Measurements from ENCODE around the gene FRMD3. TPM values are rescaled to one million over a fixed set of nuclear protein-coding genes. Genes with fewer than 3 reads are reported as not detected.

FRMD3 gene
- total RNA-seq, 1 experiment from 2014 or later, result 14.5 TPM

- Histone ChIP-seq H3K4me1 (ENCODE audit: control insufficient read depth, insufficient read depth, low read length) (peaks cover 33% of the 10 kb centered on the region), H3K27ac (ENCODE audit: low read length) (no peak overlapping the region), H3K36me3 (ENCODE audit: control insufficient read depth, insufficient read depth, low read length) (no peaks in the 10 kb centered on the region), H3K4me3 (ENCODE audit: low read depth in 2 of 2, low read length in 2 of 2) (no peak overlapping the region), H3K27me3 (ENCODE audit: control insufficient read depth, insufficient read depth, low read length) (no peaks in the 10 kb centered on the region), H3K9me3 (ENCODE audit: control insufficient read depth, insufficient read depth, low read depth, low read length) (peaks cover 4% of the 10 kb centered on the region; the same call in 1 of the 2 replicates)
- BruUV-seq (replicated peaks), result no TSS peak
- intact Hi-C loops (cut with micrococcal nuclease; ENCODE audit: unreplicated experiment), result no loop called here
- ChIA-PET POLR2A (no interaction called here), CTCF (no interaction called here)
- in situ Hi-C loops (cut with HindIII; ENCODE audit: low pct_unique_long_range_greater_than_20kb, low sequenced_read_pairs), result no loop called here
- ATAC-seq, result no peak
- TF ChIP-seq TCF7L2 (IDR thresholded peaks at IDR 0.05; ENCODE audit: low read depth, low read length) (no peak), REST (IDR thresholded peaks at IDR 0.05; ENCODE audit: insufficient read depth in 1 of 2, low read depth in 2 of 2, low read length in 1 of 2) (no peak), CTCF (IDR thresholded peaks at IDR 0.05) (no peak), POLR2AphosphoS5 (IDR thresholded peaks at IDR 0.05; ENCODE audit: low read depth, low read length) (no peak), SIN3A (IDR thresholded peaks at IDR 0.05; ENCODE audit: borderline replicate concordance, insufficient read depth, low read depth, low read length) (no peak)
- DNase-seq (ENCODE audit: low read depth, low spot score), result no peak
Measured at GRCh38 chr9:83475741-83476140, 62.5 kb downstream of the FRMD3 start.

GRCh38 chr9:83474631-83475030 lies 63.6 kb downstream of the FRMD3 start:
- no peak for DNase-seq (ENCODE audit: low read depth, low spot score)
- Histone ChIP-seq H3K36me3 (ENCODE audit: control insufficient read depth, insufficient read depth, low read length) (no peaks in the 10 kb centered on the region), H3K27me3 (ENCODE audit: control insufficient read depth, insufficient read depth, low read length) (no peaks in the 10 kb centered on the region), H3K9me3 (ENCODE audit: control insufficient read depth, insufficient read depth, low read depth, low read length) (no peaks in the 10 kb centered on the region), H3K4me3 (ENCODE audit: low read depth in 2 of 2, low read length in 2 of 2) (no peak overlapping the region), H3K4me1 (ENCODE audit: control insufficient read depth, insufficient read depth, low read length) (peaks cover 37% of the 10 kb centered on the region), H3K27ac (ENCODE audit: low read length) (peak overlapping the region; percentile 40; the same call in 1 of the 2 replicates)
- intact Hi-C loops (cut with micrococcal nuclease; ENCODE audit: unreplicated experiment), result no loop called here
- TF ChIP-seq SIN3A (IDR thresholded peaks at IDR 0.05; ENCODE audit: borderline replicate concordance, insufficient read depth, low read depth, low read length) (no peak), TCF7L2 (IDR thresholded peaks at IDR 0.05; ENCODE audit: low read depth, low read length) (no peak), POLR2AphosphoS5 (IDR thresholded peaks at IDR 0.05; ENCODE audit: low read depth, low read length) (no peak), CTCF (IDR thresholded peaks at IDR 0.05) (no peak), REST (IDR thresholded peaks at IDR 0.05; ENCODE audit: insufficient read depth in 1 of 2, low read depth in 2 of 2, low read length in 1 of 2) (no peak)
- CTCF ChIA-PET, result no interaction called here
- ATAC-seq, result no peak
- POLR2A ChIA-PET, result no interaction called here
- in situ Hi-C loops (cut with HindIII; ENCODE audit: low pct_unique_long_range_greater_than_20kb, low sequenced_read_pairs), result no loop called here
- BruUV-seq (replicated peaks), result no TSS peak

Data from Panc1 (cell line).